ENCODE results near the gene NAT14.
"Not testable (repeated sequence)": the region's sequence is repeated elsewhere in the genome, so short reads cannot be mapped to it uniquely, and the experiment has no call there.

NAT14 gene

GRCh38 chr19:55484593-55485438, at the start of gene NAT14:
Gene NAT14 (plus strand): TSS chr19:55485188. CDS start chr19:55485709, 521 bp downstream.
- no peak for DNase-seq

GRCh38 chr19:55436847-55437246, 48.1 kb upstream of the NAT14 start:
- no peak for DNase-seq

- DNase-seq: no peak
Measured at GRCh38 chr19:55437410-55437809, 47.6 kb upstream of the NAT14 start.

- DNase-seq: no peak
Measured at GRCh38 chr19:55439052-55439451, 45.9 kb upstream of the NAT14 start.

GRCh38 chr19:55440411-55441105, 44.4 kb upstream of the NAT14 start:
- DNase-seq: no peak

- DNase-seq: no peak
Measured at GRCh38 chr19:55441319-55441691, 43.7 kb upstream of the NAT14 start.

- no peak for DNase-seq
Measured at GRCh38 chr19:55441692-55442321, 43.2 kb upstream of the NAT14 start.

GRCh38 chr19:55442372-55442961, 42.5 kb upstream of the NAT14 start:
- DNase-seq: no peak

GRCh38 chr19:55443045-55443823, 41.8 kb upstream of the NAT14 start, which contains the start of gene SHISA7:
Gene SHISA7 (minus strand): TSS chr19:55443300. CDS start chr19:55442863, 437 bp downstream.
- DNase-seq: no peak

GRCh38 chr19:55443824-55444480, 41.0 kb upstream of the NAT14 start:
- no peak for DNase-seq

- no peak for DNase-seq
Measured at GRCh38 chr19:55444646-55445045, 40.3 kb upstream of the NAT14 start.

- no peak for DNase-seq
Measured at GRCh38 chr19:55446060-55446459, 38.9 kb upstream of the NAT14 start.

GRCh38 chr19:55447421-55448174, 37.4 kb upstream of the NAT14 start:
- no peak for DNase-seq

- not testable (repeated sequence) for DNase-seq
Measured at GRCh38 chr19:55448175-55448490, 36.9 kb upstream of the NAT14 start.

GRCh38 chr19:55449469-55449868, 35.5 kb upstream of the NAT14 start:
- no peak for DNase-seq

GRCh38 chr19:55451163-55451964, 33.6 kb upstream of the NAT14 start:
- no peak for DNase-seq

GRCh38 chr19:55451965-55452748, 32.8 kb upstream of the NAT14 start:
- no peak for DNase-seq

- no peak for DNase-seq
Measured at GRCh38 chr19:55452749-55453346, 32.1 kb upstream of the NAT14 start.
